Glomerular visceral epithelial cell (primary cell): ENCODE measurements around the gene OGDH.

Experiments used
- DNase-seq: peaks from one replicate; pipeline ENCODE4 v3.0.0-alpha.2; 2016; ENCODE audit errors: extremely low spot score

OGDH gene

GRCh38 chr7:44736896-44737295 is 130.5 kb downstream of the OGDH start:
- DNase-seq, result no peak

DNA sequence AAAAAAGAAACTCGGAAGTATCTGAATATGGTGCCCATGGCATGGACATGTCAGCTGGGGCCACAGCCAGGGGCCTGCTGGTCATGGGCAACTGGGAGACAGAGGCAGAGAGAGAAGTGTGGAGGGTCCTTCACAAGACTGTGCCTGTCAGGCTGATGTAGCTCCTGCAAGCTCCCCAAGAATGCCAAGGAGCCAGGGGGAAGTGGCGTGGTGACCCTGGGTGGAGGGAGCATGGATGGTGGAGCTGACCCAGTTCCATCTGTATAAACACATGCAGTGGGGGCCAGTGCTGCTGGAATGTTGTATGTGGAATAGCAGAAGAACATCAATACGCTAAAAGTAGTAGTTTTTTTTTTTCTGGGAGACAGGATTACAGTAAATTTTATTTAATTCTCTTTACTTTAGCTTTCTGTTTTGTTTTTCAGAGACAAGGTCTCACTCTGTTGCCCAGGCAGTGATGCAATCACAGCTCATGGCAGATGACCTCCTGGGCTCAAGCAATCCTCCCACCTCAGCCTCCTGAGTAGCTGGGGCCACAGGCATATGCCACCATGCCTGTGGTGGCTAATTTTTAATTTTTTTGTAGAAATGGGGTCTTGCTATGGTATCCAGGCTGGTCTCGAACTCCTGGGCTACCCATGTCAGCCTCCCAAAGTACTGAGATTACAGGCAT is 131.8 kb downstream of the OGDH start:
- no peak for DNase-seq

DNA sequence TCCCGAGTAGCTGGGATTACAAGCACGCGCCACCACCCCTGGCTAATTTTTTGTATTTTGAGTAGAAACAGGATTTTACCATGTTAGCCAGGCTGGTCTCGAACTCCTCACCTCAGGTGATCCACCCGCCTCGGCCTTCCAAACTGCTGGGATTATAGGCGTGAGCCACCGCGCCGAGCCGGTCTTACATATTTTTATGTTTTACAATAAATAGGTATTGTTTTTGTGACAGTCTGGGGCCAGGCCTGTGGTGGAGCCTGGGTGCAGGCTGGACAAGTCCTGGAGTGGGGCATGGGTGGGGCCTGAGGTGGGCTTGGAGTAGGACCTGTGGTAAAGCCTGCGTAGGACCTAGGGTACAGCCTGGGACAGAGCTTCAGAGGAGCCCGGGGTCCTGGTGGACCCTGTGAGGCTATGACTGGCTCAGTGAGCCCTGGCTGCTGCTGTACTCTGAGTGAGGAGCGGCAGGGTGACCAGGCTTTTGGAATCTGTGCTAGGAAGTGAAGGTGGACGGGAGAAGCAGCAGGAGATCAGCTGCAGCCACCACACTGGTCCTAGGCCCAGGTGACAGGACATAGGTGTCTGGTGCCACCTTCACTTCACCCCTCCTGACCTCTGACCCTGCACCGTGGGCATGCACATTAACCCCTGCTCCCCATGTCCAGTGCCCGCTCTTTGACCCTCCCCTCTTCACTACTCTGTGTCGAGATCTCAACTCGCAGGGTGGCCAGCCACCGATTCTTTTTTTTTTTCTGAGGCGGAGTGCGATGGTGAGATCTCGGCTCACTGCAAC is 132.6 kb downstream of the OGDH start:
- DNase-seq, result no peak

GRCh38 chr7:44740055-44740454 is 133.6 kb downstream of the OGDH start:
- DNase-seq, result no peak

DNA sequence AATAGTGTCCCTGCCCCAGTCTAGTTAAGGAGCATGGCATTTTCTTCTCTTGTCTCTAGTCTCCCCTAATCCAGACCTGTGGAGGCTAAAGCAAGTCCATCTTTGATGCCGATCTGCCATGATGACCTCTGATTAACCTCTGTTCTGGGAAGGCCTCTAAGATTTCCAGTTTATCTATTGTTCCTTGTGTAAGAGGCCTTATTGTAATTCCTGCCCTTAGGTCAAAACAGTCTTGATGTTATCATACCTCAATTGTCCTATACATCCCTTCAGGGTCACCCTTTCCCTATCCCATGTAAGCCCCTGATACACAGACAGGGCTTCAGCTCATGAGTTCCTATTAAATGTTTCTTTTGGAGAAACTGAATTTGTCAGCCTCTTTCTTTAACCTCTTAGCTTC is 137.3 kb downstream of the OGDH start:
- DNase-seq, result no peak

DNA sequence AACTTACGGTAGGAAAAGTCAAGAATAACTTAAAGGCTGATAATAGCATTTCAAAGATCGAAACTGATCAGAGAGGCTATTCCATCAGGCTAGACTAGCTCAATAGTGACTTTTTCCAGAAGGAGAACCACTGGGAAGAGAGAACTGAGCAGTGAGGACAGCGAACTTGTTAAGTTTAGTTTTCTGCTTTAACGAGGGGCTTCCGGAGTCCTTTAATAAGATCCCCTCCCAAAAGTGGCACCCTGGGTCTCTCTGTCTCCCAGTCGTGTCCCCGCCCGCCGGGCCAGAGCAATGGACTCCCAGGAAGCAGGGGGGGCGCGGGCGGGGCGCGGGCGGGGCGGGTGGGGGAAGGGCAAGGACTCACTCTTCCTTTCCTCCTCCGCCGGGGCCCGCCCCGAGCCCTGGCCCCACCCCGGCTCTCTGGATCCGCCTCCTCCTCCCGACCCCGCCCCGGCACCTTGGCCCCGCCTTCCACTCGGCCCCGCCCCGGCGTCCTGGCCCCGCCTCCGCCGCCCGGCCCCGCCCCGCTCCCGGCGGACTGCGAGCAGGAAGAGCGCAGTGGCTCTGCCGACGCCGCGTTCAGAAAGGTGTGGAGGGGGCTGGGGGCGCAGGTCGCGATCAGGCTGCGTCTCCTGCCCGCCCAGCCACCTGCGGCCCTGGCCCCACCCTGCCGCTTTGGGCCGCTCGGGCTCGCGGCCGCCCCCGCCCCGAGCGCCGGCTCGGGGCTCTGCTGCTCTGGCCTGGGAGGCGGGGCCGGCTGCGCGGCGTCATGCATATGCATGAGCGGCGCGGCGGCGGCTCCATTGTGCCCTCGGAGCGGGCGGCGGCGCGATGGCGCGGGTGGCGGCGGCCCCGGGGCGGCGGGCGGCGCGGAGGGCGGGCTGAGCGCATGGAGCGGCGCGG is 141.9 kb downstream of the OGDH start, which contains the start of gene ZMIZ2:
ZMIZ2 (plus strand) TSS at position 803 of the 903 bp plus-strand sequence. CDS start 7,403 bp downstream, outside the sequence.
- peak; percentile 92 for DNase-seq

GRCh38 chr7:44748948-44749731 is 142.7 kb downstream of the OGDH start:
- no peak for DNase-seq

- no peak for DNase-seq
Measured at GRCh38 chr7:44749992-44750391, 143.6 kb downstream of the OGDH start.

DNA sequence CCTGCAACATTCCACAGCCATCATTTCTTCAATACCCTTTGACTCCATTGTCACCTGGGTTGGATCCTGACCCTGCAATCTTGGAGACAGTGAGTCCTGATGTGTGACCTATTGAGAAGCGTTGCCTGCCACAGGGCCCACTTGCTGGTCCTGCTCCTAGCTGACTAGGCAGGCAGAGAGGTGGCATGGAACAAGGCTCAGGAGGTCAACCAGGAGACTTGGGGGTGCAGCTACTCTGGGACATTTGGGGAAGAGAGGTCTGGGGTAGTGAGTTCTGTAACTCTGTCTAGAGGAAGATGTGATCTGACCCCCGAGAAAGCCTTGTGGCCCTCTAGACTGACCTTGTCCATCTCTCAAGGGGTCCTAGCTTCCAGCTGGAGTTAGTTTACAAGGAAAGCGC is 144.0 kb downstream of the OGDH start:
- no peak for DNase-seq

DNA sequence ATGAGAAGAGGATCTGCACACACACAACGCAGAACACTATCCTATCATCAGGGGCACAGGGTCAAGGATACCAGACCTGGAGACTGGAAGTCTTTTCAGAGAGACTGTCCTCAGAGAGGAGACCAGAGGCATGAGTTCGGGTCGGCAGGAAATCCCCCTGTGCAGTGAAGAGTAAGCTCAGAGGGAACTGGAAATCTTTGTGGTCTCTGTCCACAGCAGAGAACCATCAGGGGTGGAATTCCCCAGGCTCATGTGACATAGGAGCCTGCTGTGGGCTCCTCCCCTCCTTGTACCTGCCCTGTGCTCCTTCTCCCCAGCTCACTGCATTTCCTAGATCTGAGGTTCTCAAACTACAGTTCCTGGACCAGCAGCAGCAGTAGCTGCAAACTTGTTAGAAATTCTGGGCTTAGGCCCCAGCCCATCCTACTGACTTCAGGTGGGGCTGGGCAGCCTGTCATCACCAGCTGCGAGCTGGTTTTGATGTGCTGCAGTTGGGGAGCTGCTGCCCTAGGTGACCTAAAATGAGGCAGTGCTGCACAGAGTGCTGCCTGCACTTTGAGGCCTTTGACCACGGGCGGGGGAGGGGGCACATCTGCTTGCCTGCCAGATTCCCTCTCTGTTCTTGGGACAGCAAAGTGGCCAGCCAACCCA is 144.6 kb downstream of the OGDH start:
- peak; percentile 80 for DNase-seq

DNA sequence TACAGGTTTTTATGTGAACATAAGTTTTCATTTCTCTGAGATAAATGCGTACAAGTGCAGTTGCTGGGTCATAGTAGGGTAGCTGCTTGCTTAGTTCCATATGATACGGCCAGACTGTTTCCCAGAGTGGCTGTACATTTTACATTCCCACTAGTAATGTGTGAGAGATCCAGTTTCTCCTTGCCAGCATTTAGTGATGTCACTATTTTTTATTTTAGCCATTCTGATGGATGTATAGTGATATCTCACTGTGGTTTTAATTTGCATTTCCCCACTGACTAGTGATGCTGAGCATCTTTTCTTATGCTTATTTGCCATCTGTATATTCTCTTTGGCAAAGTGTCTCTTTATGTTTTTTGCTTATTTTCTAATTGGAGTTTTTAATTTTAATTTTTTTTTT is 146.4 kb downstream of the OGDH start:
- no peak for DNase-seq

DNA sequence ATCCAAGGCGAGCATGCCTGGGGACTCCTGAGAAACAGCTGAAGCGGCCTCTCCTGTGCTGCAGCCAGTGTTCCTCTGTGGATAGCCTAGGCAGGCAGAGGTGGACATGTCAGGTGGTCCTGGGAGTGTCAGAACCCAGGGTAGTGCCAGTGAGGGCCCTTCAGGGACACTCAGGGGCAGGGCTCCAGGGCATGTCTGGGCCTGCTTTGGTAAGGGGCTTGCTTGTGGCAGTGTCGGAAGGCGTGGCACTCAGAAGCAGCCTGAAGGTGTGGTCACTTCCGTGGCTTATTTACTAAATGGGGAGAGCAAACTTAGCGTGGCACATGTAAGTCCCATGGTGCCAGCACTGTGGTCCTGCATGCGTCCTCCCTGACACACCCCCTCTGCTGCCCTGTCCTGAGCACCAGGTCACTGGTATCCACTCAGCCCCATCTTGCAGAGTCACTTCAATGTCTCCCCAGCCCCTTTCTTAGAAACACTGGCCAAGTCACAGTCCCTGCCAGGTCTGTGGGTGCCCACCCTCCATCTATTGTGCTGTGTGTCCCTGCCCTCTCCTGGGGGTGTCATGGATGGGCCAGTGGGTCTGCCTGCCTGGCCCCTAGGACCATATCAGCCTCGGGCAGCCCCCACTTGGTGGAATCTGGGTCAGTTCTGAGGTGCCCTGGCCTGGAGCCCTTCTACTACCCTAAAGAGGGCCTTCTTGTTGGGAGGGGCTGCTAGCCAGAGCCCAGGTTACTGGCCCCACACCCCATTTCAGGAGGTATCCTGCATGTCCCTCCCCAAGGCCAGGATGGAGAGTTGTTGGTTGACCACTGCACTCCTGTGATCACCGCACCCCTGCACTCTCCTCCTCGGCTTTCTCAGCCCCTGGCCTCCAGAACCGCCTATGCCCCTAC is 148.6 kb downstream of the OGDH start:
- no peak for DNase-seq

- no peak for DNase-seq
Measured at GRCh38 chr7:44755698-44756627, 149.5 kb downstream of the OGDH start.

DNA sequence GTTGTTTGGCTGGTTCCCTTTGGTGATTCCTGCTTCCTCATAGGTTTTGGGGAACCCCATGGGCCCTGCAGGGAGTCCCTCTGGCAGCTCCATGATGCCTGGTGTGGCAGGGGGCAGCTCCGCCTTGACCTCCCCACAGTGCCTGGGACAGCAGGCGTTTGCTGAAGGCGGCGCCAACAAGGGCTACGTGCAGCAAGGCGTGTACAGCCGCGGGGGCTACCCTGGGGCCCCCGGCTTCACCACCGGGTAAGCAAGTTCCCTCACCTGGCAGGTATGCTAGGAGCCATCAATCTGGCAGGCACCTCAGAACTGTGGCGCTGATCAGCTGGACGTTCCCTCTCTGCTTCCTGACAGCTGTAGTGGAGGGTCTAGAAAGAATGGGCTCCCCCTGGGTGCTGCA is 150.5 kb downstream of the OGDH start:
- no peak for DNase-seq

DNA sequence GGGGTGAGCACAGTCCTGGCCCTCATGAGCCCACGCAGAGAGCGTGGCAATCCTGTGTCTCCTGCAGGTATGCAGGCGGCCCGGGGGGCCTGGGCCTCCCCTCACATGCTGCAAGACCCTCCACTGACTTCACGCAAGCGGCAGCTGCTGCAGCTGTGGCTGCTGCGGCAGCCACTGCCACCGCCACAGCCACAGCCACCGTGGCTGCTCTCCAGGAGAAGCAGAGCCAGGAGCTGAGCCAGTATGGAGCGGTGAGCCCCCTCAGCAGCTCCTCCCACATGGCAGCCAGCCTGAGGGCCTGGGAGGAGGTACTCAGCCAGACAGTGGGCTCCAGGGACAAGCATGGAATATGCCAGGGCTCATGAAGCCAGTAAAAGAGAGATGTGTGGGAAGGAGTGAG is 150.9 kb downstream of the OGDH start:
- DNase-seq, result no peak

GRCh38 chr7:44757739-44758138 is 151.3 kb downstream of the OGDH start:
- no peak for DNase-seq
